NCI-H748 treated with DMSO at 0.1 percent for 48 hours (cell line): ENCODE data around the gene LMX1A.
A peak's percentile ranks its signal among the peaks of the same experiment; 100 is the strongest.

Experiments used
- DNase-seq: peaks from one replicate; lab custom pipeline; 2025; lab: John Stamatoyannopoulos, UW

Gene LMX1A

DNA sequence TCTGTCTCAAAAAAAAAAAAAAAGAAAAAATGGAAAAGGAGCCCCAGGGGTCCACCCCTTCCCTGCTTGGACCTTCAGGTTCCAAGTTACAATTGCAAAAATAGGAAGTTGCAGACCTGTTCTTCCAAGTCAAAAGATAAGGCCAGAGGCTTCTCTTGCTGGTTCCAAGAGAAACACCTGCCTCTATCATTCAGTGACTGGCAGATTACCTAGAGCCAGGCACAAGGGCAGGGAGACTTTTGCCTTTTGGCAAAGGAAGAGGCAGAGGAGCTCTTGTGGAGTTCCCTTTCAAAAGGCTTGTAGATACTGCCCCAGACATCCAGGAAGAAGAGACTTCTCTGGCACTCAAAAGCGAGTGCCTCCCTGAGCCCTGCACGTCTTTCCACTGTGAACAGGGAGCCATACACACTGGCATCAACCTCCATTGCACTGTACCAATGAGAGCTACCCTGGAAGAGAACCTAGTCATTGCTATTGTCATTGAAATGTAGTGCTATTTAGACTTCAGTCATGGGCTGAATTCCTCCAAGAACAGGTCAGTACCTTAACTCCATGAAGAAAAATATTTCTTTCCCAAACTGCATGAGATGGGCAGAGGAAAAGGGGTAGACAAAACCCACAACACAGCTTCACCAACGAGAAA, 91.2 kb downstream of the LMX1A start:
- no peak for DNase-seq

DNA sequence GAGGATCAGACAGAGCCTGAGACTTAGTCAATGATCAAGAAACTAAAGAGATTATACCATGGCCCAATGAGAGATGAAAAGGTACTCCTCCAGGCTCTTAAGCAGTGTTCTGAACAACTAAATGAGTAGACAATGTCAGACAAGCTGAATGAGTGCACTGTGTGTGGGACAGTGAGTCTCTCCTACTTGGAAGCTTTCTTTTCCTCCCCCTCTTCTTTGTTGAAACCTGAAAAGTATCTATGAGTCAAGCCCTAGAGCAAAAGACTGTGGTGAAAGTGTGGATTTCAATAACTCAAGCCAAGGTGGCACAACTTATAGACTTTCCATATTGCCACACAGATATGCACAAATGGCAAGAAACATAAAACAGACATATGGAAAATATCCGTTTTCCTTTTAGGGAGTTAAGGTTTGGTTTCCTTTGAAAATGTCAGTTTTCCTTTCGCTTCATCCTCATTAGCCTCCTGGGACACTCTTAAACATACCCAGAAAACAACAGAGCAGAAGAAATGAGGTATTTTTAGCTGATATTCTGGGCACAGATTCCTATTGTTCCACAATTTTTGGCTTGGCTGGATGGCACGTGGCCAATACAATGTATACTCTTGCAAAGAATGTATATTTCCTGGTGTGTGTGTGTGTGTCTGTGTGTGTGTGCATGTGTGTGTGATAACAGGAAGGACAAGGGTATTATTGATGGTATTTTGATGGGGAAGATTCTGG, 96.6 kb downstream of the LMX1A start:
- no peak for DNase-seq

DNA sequence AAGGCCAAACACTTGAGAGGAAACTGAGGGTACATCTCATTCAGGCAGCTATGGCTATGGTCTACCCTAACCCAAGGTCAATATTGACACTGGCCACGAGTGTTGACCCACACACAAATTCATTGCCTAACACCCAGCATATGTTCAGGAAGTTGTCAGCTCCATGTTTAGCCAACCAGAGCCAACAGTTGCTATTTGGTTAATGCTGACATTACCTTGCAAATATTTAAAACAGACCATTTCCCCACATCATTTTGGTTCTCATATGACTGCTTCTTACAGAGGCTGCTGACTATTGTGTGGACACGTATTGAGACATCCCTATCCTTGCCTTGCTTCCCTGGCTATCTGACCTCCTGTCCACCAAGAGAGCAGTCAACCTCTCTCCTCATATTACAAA, 97.3 kb downstream of the LMX1A start:
- DNase-seq: peak; percentile 31

DNA sequence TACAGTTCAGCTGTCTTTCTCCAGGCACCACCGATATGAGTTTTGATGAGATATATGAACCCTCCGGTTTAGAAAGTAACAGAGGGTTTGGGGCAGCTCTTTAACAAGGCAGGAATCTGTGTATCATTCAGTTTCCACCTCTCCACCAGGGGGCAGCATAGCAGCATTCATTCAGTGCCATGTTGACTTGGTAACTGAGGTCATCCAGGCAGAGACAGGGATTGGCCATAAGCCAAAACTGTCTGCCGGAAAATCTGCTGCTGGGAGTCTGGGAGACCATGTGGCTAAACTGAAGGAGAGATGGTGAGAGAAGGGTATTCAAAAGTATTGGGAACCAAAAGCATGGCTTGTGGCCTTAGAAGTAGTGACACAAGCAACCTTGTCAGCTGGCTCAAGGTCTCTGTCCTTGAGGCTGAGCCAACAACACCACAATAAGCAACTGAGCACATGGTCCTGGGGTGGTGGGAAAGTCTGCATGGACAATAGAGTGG, 98.5 kb downstream of the LMX1A start:
- DNase-seq: peak; percentile 77

DNA sequence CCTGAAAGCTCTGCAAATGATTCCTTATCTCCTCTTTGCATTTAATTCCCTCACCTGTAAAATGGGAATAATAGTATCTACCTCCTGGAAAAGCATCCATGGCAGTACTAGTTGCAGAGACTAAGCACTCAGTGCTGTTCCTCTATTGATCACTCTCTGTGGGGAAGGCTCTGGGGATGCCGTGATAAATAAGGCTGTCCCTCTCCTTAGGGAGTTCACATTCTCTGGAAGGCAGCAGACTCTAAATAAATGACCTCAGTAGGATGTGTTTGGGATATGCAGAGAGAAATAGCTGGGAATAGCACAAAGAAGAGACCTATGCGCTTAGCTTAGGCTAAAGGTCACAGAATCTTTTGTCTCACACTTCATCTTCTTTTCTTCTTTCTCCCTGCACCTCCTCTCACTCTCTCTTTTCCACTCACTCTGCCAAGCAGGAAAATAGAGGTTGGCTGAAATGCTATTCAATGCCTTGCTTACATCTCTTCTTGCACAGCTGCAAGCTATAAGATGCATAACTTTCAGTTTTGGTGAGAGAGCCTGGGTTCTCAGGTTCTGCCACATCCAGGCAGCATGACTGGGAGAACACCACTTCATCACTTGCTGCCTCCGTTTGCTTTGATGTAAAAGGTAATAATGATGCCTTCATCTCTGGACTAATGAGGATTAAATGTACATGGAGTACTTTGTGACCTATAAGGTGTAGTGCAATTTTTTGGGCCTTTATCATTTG, 101.5 kb downstream of the LMX1A start:
- no peak for DNase-seq

DNA sequence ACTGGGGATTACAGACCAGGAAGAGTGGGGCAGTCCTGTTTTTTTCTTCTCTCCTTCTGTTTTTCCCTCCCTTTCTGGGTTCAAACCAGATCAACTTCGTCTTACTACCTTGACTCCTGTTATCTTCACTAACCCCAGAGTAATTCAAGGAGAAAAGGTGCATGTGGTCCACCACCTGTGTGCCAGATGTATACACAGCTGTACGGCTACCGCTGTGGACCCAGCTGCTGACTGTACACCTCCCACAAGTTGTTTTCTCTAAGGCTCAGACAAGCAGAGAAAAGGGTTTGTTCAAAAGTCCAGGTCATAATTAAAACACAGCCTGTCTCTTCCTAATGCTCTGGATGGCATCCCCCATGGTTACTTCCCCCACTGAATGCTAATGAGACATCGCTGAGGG, 102.1 kb downstream of the LMX1A start:
- DNase-seq: no peak

DNA sequence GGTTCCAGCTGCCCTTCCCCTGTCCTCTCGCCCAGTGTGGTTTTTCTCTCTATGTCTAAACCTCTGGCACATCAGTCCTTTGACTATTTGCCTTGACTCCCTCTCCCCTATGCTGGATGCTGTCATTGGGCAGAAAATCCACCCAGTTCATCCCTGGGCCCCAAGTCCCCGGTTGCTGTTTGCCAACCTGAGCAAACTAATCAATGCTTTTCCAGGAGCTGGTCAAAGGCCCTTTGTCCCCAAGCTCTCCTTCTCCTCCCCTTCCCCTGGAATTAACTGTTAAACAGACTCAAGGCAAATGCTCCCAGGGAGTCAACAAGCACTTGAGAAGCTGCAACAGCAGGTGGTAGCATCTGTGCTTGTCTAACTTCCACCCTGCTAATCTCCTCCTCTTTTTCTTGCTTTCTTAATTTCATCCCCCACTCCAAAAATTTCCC, 102.7 kb downstream of the LMX1A start:
- no peak for DNase-seq

DNA sequence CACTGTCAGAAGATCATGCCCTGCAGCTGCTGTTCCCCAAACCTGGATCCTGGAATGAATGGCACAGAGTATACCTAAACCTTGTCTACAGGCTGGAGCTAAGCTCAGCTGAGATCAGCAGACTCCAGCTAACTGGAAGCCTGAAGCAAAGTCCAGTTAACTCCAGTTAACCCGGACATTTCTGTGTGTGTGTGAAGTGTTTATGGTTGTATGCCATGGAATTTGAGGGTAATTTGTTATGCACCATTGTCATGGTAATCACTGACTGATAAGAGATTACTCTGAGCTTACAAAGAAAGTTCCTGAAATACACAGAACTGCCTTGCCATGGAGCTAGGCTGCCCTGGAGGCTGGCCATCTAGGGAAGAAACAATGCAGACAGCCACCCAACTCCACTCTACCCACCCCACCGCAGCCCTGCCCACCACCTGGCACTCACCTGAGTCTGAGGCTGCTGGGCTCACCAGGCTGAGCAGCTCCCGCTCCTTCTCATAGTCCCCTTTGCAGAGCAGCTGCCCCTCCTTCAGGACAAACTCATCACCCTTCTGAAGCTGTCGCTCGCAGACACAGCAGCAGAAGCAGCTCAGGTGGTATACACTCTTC, 107.4 kb downstream of the LMX1A start:
- DNase-seq: no peak

DNA sequence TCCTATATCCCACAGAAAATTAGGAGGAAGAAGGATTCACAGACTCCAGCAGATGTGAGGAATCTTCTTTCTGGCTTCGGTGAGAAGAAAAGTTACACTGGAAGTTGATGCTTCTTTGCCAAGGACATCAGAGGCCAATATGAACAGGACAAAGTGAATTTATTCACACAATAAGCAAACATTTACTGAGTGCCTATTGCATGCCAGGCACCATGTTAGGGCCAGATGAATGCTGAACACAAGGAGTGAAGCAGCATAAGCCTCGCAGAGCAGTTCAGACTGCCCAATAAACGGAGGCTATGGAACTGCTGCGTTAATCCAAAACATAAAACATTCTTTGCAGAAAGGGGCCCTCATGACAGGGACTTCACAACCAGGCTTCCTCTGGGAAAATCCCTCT, 114.6 kb downstream of the LMX1A start:
- no peak for DNase-seq

DNA sequence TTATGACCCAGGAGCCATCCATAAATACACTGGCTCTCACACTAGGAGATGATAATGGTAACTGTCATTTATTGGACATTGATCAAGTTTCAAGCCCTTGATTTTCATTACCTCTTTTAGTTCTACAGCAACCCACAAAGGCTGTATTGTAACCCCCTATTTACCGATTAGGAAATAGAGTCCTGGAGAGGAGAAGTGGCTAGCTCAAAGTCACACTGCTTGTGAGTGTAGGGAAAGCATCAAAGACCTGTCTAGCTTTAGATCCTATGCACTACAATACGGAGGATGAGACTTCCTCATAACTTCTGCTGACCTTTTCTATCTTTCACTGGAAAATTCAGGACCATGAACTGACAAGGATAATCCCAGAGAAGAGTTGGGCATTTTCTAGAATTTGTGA, 115.2 kb downstream of the LMX1A start:
- DNase-seq: no peak

DNA sequence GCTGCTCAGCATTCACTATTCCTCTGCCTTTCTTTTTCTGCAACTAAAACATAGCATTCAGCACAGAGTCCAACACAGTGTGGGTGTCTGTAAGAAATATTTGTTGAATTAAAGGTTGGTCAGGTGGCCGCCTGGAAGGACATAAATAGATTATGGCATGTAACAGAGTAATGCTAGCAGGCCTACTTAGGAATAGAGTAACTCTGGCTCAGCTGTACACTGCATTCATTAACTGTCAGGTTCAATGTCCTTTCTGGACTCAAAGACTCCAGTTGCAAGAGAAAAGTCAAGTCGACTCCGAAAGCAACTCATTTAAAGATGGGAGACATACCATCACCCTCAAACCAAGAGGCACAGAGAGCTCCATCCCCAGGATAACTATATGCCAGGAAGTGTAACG, 116.0 kb downstream of the LMX1A start:
- no peak for DNase-seq

DNA sequence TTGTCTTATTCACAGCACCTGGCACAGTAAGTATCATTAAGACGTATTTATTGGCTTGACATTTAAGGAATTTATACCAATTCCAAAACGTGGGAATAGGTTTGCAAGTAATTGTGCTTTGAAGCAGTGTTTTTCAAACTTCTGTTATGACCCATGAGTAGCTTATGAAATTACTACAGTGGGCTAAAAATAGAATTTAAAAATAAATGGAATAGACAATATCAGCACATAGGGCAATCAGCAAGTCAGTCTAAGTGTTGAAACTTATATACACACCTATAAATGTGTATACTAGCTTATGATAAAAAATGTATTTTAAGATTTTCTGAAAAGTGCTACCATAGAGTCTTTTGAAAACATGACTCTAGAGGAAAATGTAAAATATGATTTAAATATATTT, 116.6 kb downstream of the LMX1A start:
- no peak for DNase-seq

DNA sequence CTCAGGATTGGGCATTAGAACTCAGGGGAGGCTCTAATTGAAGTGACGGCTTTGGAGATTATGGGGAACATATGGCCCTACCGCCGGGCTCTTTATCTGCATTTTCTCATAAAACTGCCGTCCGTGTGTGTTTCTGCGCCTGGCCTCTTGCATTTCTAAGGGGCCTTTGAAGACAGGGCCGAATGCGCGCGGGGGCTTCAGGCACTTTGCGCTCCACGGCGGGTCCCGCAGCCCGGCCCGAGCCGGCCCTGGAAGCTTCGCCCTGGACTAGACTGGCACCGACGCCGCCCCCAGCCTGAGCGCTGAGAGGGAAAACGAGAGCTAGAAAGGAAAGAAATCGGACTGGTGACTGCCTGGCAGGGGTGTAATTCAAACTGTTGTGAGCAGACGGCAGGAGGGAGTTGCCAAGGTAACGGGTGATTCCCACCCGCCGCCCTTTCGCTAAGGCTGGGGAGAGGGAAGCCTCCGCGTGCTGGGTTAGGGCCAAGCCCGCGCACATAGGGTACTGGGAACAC, 120.7 kb downstream of the LMX1A start:
- DNase-seq: peak; percentile 89

DNA sequence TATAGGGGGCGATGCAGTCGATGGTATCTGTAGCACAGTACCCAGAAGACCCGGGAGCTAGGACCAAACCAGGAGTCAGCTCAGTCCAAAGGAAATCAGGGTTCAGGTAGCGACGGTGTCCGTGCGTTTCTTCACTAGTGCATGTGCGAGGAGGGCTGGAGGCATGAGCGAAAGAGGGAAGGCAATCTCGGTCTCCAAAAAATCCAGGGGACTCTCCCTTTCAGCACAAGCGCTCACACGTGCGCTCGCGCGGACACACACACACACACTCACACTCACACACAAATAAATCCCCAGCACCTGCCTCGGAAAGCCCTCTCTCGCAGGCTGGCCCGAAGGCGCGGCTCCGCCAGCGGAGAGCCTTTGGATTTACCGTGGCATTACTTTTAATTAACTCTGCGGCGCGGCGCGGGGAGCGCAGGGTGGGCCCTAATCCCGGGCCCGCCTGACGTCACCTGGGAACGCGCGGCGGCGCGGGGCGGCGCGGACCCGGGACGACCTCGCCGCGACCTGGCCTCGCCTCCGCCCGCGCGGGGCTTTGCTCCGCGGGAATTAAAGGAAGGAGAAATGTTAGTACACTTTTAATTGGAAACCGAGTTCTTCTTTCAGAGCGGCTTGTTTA, 121.2 kb downstream of the LMX1A start:
- peak; percentile 63 for DNase-seq

DNA sequence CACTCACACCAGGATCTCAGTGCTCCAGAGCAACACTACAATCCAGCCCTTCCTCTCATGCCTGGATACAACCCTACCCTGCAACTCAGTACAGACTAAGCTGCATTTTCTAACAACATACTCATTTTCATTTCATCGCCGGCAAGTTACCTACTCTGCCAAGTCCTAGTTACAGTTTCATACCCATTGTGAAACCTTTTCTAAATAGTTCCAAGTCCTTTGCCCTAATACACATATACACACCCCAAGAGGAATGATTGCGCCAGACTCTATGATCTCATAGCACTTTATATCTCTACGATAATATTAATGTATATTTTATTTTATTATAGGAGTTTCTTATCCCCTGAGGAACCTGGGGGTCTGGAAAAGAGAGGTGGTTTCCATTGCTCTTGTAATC, 122.4 kb downstream of the LMX1A start:
- DNase-seq: no peak

DNA sequence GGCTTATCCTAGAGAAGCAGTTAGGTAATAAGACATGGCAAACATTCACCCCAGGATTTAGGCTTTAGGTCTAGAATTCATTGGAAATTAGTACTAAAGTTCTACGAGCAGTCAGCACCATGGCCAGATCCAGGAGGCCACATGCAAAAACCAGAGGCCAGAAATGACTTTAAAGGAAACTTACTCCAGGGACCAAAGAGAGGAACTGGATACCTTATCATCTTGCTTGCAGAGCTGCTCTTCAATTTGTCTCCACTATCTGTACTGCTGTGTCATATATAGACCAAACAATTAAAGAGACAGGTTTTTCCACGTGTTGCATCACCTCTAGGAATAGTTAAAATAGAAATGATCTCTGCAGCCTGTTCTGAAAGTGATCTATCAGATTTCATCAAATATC, 127.8 kb downstream of the LMX1A start:
- no peak for DNase-seq

DNA sequence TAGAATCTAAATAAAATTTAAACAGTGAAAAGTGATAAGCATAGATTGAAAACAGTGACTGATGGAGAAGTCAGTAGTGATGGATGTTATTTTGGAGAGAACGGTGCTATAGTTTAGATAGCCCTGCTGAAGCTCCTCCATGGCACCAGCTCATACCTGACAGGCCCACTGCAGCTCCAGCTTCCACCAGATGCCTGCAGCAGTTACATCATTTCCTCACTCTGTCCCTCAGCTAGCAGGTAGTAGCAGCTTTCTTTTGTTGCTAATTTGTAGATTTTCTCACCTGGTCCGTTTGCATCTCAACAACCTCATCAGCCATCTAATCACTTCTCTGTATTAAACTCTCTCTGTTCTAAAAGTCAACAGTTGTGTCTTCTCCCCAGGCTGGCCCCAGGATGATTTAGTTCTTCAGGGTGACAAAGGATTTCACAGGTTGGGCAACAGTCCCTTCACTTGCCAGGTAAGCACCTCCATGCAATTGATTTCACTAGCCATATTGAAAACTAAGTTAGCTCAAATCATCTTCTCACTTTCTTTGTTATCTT, 128.3 kb downstream of the LMX1A start:
- no peak for DNase-seq

DNA sequence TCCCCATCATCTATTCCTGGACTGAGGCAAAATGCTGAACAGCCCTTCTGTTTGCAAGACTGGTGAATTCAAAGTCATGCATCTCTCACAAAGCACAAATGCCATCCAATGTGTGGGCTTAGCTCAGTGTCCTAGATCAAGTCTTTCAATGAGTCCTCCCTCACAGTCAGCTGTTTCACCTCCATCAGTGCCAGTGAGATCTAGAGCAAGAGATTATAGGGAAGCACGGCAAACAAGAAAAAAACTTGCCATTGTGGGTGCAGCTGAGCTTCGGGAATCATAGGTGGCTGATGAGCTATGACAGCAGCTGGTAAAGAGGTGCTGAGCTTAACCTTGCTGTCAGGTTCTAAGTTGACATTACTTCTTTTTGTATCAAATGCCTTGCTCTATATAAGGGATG, 130.2 kb downstream of the LMX1A start:
- DNase-seq: no peak

DNA sequence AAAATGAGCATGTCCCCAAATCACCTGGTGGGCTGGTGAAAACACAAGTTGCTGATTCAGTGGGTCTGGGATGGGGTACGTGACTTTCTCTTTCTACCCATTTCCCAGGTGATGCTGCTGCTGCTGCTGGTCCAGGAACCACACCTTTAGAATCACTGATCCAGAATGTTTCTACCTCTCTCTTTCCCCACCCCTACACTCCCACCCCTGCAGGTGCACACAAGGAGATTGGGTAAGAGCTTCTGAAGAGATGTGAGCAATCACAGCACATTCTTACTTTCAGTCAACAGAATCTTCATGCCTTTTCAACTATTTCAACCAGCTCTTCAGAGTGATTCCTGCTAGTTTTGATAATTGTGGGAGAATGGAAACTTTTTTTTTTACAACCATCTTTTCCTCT, 130.9 kb downstream of the LMX1A start:
- DNase-seq: no peak

DNA sequence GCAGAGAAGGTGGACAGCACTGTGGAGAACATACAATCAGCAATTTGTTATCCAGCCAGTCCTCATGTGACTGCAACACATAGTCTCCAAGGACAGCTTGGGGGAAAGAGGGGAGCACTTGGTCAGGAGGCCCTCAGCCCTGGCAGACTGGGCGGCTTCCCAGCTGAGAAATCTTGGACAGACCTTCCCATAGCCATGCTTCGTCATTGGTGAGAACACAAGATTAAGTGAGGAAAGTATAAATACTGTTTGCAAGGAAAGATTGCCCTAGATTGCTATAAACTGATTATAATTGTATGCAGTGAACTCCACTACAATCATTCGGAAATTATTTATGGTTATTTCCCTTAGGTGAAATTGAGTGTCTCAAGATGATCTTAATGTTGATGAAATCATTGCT, 131.5 kb downstream of the LMX1A start:
- DNase-seq: no peak

DNA sequence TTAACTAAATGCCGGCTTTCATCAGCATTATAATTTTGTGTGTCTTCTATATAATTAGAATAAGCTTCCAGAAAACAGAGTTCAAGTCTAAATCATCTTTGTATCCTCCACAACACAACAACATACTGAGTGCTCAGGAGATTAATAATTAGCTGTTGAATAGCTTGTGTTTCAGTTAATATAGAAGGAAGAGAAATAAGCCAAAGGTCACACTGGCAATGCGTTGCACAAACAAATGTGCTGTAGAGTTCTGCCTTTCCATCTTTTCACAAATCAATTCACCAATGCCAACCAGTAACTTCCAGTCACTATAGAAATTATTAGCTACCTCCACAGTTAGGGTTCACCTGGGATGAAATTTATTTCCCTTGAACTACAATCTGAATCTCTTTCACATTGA, 132.0 kb downstream of the LMX1A start:
- no peak for DNase-seq

DNA sequence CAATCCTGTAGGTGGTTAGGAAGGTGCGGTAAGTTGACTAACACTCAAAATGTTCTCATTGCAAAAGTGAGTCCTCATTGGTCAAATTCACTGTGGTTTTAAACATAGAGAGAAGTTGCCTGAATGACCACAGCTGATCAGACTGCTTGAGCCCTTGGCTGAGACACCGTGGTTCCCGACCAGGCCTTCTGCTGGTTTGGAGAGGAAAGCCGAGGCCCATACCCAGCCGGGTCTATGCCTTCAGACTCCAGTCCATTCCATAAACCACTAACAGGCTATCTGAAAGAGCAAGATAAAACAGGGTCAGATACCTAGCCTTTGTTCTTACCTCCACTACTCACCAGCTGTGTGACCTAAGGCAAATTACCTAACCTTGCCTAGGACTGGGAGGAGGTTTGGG, 133.9 kb downstream of the LMX1A start:
- DNase-seq: no peak
